GM12801 (cell line): ENCODE results near the gene ATG9B.

Experiments
- CTCF ChIP-seq: IDR thresholded peaks from one replicate; pipeline ENCODE4 v1.5.1; 2011; ENCODE audit warnings: control low read depth; ENCODE audit not compliant: insufficient read length; ENCODE audit errors: extremely low read depth

ATG9B gene

GRCh38 chr7:151032936-151033863 lies 8.9 kb upstream of the ATG9B start:
- no peak for TF ChIP-seq CTCF

GRCh38 chr7:151031011-151031410 lies 6.7 kb upstream of the ATG9B start:
- no peak for TF ChIP-seq CTCF

- no peak for TF ChIP-seq CTCF
These were observed 4.7 kb upstream of the ATG9B start for GRCh38 chr7:151028948-151029501.

GRCh38 chr7:151028131-151028947 lies 4.0 kb upstream of the ATG9B start, which contains the start of gene ABCB8:
Gene ABCB8 (plus strand): TSS chr7:151028450. CDS start chr7:151028516, 66 bp downstream.
- no peak for TF ChIP-seq CTCF

- TF ChIP-seq CTCF, result no peak
These were observed 1.8 kb upstream of the ATG9B start for GRCh38 chr7:151025924-151026671.

- no peak for TF ChIP-seq CTCF
These were observed 1.1 kb downstream of the ATG9B start for GRCh38 chr7:151023232-151023631.

GRCh38 chr7:151020231-151020630 lies 4.1 kb downstream of the ATG9B start:
- no peak for TF ChIP-seq CTCF
